NCI-H2227 (cell line): ENCODE measurements around the gene CD1D.

ENCODE experiments used
- DNase-seq: peaks from one replicate; lab custom pipeline; 2025; ENCODE audit not compliant: unreplicated experiment; lab: John Stamatoyannopoulos, UW

CD1D gene

DNA sequence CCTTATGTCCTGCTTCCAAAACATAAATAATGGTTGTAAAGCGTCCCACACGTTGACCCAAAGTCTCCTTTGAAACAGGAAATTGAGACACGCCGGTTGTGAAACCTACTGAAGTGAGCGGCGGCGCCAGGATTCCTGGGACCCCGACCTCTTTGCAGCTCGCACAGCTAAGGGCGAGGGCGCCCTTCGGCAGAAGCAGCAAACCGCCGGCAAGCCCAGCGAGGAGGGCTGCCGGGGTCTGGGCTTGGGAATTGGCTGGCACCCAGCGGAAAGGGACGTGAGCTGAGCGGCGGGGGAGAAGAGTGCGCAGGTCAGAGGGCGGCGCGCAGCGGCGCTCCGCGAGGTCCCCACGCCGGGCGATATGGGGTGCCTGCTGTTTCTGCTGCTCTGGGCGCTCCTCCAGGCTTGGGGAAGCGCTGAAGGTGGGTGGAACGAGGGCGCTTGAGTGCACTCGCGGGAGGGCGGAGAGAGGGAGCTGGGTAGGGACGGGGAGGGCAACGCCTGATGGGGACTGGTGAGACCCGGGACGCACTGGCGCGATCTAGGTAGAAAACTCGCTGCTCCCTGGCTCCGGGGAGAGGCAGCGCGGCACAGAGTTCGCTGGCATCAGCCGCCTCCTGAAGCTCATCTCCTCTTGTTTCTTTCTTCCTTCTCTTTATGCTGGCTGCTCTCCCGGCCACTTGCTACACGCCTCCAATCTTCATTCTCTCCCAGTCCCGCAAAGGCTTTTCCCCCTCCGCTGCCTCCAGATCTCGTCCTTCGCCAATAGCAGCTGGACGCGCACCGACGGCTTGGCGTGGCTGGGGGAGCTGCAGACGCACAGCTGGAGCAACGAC lies at the start of gene CD1D:
Gene CD1D (plus strand): TSS at position 155 of the 836 bp plus-strand sequence. CDS start 207 bp downstream, at position 362.
- no peak for DNase-seq

GRCh38 chr1:158131217-158131616 lies 49.5 kb upstream of the CD1D start:
- no peak for DNase-seq

GRCh38 chr1:158140764-158141192 lies 39.9 kb upstream of the CD1D start:
- DNase-seq, result no peak

DNA sequence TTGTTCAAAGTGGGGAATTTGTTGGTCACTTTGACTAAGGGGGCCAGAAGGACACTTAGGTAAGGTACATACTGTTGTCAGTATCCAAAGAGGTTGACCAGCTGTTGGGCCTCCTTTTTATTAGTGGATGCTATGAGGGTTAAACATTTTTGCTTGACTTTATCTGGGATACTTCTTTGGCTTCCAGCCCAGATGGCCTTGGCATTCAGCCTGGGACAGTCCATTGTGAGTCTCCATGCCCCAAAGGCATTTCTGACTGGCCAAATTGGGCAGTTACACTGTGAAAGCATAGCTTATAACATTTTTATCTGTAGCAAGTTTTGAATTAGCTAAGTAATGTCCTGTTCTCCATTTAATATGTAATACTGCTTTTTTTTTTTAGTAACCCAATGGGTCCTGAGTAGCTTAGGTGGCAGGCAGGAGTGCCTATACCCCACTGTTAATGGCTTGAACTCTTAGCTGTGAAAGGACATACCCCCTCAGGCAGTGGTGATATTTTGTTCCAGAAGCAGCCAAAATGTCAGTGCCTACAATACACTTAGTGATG lies 35.4 kb upstream of the CD1D start:
- no peak for DNase-seq

GRCh38 chr1:158146165-158146564 lies 34.5 kb upstream of the CD1D start:
- DNase-seq, result no peak

DNA sequence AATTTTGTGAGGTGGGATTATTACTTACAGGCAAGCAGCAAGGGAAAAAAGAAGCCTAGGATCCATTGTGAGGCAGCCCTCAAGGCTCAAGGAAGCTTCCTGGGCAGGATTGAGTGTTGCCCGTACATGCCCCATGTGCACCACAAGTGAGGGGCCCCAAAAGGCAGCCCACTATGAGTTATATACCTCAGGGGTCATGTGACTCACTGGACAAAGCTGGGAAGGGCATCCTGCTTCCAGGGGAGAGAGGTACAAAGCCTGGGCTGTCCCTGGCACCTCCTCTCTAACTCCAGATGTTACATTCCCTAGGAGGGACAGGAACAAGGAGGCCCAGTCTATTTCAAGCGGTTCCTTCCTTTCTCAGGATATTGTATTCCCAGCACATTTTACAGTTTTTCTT lies 34.0 kb upstream of the CD1D start:
- DNase-seq, result no peak

DNA sequence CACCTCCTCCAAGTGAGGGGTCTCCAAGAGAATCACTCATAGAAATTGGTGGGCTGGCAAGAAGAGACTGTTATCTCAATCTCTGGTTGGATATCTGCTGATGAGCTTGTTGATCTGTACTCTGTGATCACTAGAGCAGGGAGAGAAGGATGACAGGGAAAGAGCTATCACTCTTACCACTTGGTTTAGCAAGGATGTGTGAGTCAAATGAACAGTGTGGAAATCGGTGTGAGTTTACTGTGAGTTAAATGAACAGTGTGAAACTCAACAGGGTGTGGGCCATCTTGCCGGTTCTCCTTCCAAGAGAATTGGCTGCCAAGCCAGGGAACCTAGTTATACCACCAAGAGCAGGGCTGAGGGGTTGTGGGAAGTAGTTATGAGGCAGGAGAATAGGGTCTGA lies 33.3 kb upstream of the CD1D start:
- DNase-seq, result no peak

DNA sequence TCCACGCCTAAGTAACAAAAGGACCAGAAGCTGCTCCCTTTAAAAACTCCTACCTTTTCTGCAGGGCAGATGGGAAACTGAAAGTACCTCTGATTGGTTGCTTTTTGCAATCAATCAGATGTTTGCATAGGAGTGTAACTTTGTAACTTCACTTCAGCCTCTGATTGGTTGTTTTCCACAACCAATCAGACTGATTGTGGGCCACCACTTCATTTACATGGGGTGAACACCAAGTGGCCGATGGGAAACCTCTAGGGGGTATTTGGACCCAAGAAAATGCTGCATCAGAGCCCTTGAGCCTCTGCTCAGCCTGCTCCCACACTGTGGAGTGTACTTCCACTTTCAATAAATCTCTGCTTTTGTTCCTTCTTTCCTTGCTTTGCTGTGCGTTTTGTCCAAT lies 32.8 kb upstream of the CD1D start:
- no peak for DNase-seq

GRCh38 chr1:158148468-158148867 lies 32.2 kb upstream of the CD1D start:
- DNase-seq, result no peak

GRCh38 chr1:158149175-158149574 lies 31.5 kb upstream of the CD1D start:
- no peak for DNase-seq

DNA sequence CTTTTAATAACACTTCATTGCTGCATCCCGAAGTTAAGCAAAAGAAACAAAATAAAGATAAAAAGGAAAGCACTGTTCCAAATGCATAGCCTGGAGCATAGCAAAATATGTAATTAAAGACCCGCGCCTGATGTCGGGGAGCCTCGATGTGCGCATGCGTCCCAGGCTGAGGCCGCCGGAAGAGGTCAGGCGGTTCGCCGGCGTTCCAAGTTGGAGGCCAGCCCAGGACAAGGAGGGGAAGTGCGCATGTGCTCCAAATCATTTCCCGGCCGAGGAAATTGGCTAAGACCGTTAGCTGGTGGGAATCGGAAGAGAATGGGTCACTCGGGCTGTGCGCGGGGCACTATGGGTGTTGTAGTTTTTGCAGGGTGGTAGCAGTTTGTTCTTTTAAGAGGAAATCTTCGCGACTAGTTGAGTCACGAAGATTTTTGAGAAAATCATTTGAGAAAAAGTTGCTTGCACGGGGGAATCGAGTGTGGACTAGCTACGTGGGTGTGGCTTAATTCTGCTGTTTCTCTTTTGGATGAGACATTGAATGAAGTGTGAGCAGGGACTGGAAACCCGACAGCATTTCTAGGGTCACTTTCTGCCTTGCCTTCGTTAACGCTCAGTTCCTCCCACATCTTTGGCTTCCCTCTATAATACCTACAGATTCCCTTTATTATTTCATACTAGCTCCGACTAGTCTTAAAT lies 31.0 kb upstream of the CD1D start:
- peak; percentile 92 for DNase-seq

- no peak for DNase-seq
These were observed 30.2 kb upstream of the CD1D start for GRCh38 chr1:158150523-158150922.

DNA sequence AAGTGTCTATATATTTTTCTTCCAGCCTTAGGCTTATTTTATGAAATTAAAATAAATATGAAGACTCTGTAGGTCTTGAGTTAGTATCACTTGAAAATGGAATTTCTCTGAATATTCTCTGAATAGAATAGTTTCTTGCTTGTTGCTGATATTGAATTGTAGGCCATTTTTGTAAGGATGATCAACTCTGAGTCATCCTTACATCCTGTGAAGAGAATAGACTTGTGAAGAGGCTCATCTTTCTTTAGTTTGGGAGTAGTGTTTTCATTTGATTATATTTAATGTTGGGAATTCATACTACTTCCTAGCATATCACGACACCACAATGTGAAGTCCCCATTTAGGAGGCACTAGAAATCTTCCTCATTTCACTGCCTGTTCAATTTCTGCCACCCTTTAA lies 27.5 kb upstream of the CD1D start:
- DNase-seq, result no peak

DNA sequence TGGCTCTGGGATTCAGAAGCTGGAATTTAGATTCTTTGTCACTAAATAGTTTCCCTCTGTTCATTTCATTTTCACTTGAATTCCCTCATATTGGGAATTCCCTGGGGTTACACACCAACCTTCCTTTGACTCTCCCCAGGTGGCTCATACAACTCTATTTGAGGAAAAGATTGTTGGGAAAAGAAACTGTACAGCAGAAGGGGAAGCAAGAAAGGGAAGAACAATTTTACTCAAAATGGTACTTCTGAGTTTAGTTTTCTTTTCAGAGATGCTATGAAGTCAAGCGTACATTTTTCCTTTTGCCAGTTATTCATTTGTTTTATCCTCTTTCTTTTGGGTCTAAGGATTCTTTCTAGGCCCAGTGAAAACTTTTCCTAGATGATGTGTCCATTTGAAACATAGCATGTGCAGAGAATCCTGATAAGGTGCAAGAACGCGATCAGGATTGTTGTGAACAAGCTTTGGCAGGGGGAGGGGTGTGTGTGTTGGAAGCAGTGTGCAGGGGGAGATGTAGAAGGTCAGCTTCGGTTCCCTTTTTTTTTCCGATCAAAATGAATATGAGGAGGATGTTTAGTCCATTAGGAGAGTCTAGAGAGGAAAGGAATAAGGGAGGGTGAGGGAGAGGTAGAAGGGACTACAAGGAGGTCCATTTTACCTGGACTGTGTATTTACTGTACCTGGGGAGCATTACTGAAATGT lies 26.8 kb upstream of the CD1D start:
- no peak for DNase-seq

DNA sequence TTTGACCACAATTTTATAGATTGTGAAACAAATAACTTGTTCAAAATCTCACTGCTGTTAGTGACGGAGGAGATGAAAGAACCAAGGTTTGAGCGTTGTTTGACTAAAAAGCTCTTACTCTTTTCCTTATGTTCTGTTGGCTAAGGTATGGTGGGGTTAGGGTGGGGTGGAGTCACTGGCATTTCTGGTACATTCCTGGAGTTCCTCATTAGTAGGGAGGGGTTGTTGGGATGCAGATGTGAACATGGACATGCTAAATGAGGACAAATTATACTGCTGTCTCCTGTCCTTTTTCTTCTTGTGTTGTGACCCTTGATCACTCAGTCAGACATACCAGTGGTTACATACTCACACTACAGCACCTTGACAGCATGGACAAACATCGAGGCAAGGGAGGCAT lies 26.2 kb upstream of the CD1D start:
- no peak for DNase-seq

GRCh38 chr1:158155673-158156072 lies 25.0 kb upstream of the CD1D start:
- DNase-seq, result no peak

DNA sequence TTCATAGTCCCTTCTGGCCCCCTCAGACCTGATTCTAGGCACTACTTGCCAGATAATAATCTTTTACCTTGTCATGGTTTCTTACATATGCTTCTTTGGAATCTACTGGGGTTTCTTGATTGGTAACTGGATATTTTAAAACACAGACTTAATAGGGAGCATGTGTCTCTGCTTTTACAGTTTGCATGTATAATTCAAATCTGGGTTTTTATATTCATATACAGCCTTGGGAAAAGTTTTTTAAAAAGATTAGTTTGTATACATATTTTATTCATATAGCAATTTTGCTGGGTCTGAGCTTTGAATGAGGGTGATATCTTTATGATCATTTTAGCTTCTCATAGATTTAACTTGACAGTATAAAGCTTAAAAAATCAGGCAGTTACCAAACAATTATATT lies 21.1 kb upstream of the CD1D start:
- no peak for DNase-seq

GRCh38 chr1:158161446-158161845 lies 19.2 kb upstream of the CD1D start:
- no peak for DNase-seq

DNA sequence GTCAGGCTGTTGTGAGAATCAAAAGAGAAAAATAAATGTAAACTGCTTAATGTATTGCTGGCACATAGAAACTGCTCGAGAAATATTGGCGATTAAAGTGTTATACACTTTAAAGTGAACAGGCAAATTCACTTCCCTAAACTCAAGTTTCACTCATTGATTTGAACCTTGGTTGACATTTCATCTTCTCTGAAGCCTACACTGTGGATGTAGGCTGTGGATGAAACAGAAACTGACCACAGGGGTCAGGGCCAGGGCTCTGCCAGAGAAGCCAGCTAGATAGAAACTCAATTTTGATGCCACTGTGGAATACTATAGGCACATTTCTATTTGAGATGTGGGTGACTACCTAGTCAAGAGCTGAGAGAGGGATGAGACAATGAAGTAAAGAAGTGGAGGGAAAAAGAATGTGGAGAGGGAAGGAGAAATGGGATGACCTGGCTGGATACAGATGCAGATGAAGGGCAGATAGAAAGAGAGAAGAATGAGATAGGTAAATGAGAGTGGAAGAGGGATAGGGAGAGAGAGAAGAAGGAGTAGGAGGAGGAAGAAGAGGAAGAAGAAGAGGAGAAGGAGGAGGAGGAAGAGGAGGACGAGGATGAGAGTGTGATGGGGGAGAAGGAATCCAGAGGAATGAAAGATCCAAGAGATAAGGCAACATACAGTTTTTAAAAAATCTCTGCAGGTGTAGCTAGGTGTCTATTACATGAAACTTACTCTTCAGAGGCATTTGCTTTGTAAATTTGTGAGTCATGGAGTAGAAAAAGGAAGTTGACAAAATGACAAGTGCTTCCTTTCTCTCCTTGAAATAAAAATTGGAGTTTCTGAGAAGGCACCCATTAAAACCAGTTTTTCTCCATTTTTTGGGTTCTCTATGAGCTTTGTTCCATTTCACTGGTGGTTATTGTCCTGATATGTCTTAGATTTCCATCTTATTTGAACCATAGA lies 17.4 kb upstream of the CD1D start:
- no peak for DNase-seq

DNA sequence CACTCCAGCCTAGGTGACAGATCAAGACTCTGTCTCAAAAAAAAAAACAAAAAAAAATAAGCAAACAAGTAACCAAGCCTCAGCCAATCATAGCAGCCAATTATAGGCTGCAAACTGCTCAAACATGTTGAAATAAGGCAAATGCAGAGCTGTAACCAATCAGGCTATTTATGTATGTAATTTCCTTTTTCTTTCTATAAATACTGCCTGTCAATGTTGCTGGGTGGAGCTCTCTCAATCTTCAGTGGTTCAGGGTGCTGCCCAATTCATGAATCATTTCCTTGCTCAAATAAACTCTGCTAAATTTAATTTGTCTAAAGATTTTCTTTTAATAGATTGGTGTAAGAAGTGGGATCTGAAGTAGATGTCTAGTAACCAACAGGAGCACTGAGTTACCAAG lies 11.6 kb upstream of the CD1D start:
- no peak for DNase-seq
